ENCODE data around the gene GNG13. TPM values are rescaled to one million over a fixed set of nuclear protein-coding genes. Genes with fewer than 3 reads are reported as not detected.
A peak's percentile ranks its signal among the peaks of the same experiment; 100 is the strongest.
"Not testable (repeated sequence)": the region's sequence is repeated elsewhere in the genome, so short reads cannot be mapped to it uniquely, and the experiment has no call there.

Gene GNG13
- total RNA-seq, 1 experiment from 2014 or later = not detected

GRCh38 chr16:820748-821147, 20.2 kb upstream of the GNG13 start:
- no peaks in the 10 kb centered on the region for H4K20me1 ChIP-seq (ENCODE audit: control insufficient read depth, insufficient read depth, insufficient read length)
- H3K4me1 ChIP-seq (ENCODE audit: insufficient read depth, low read length) = no peaks in the 10 kb centered on the region
- H2BK15ac ChIP-seq (ENCODE audit: low read depth, low read length) = no peak overlapping the region
- no peak overlapping the region for H2BK5ac ChIP-seq (ENCODE audit: insufficient read length, low read length)
- no peak overlapping the region for H3K4ac ChIP-seq (ENCODE audit: low read depth, low read length)
- H3K9me3 ChIP-seq (ENCODE audit: control insufficient read depth, low read depth, low read length) = no peaks in the 10 kb centered on the region
- H4K8ac ChIP-seq (replicated peaks; ENCODE audit: insufficient read length, low read depth, low read length) = no peak overlapping the region
- TF ChIP-seq CTCF (conservative IDR thresholded peaks at IDR 0.05) = no peak
- no peaks in the 10 kb centered on the region; the same call in 1 of the 2 replicates for H3K27me3 ChIP-seq (ENCODE audit: insufficient read depth, low read length)
- H3K4me3 Mint-ChIP-seq = no peak overlapping the region
- no CpG with 5 or more reads among the region's 12 CpGs for WGBS (ENCODE audit: extremely low coverage, insufficient read length, low lambda C conversion rate)
- H3K4me2 ChIP-seq (ENCODE audit: insufficient read depth, insufficient read length, low read length) = no peak overlapping the region
- no peak for DNase-seq
- peaks cover 13 to 18% of the 10 kb centered on the region in 2 experiments for H3K4me1 Mint-ChIP-seq
- no peak overlapping the region for H3K14ac ChIP-seq (ENCODE audit: insufficient read depth, low read length)
- peaks cover 15% of the 10 kb centered on the region for H3K27me3 Mint-ChIP-seq (ENCODE audit: low read depth)
- H4K91ac ChIP-seq (ENCODE audit: insufficient read length, low read depth, low read length) = no peak overlapping the region
- H3K27ac ChIP-seq (ENCODE audit: insufficient read length, low read depth, low read length) = no peak overlapping the region
- no peak overlapping the region for H4K5ac ChIP-seq (ENCODE audit: insufficient read length, low read depth, low read length)
- H3K23me2 ChIP-seq (ENCODE audit: insufficient read length, low read depth, low read length, poor library complexity, severe bottlenecking) = no peaks in the 10 kb centered on the region
- no peak overlapping the region for H3T11ph ChIP-seq (ENCODE audit: low read length)
- no peak overlapping the region for H2BK12ac ChIP-seq (ENCODE audit: insufficient read length, low read depth, low read length)
- peak overlapping the region in 1 of 3 experiments; percentile 56; a peak in 1 of 7 replicates for H3K27ac Mint-ChIP-seq
- no peak overlapping the region for H2AK5ac ChIP-seq (ENCODE audit: insufficient read length, low read length)
- H3K36me3 Mint-ChIP-seq (ENCODE audit: insufficient read depth in 1 of 3, low read depth in 3 of 3) = no peaks in the 10 kb centered on the region
- no peaks in the 10 kb centered on the region for H3K79me2 ChIP-seq (ENCODE audit: insufficient read depth, low read length)
- H2AFZ ChIP-seq (ENCODE audit: low read length) = no peak overlapping the region
- peaks cover 0 to 4% of the 10 kb centered on the region in 2 experiments; a peak in 1 of 5 replicates for H3K9me3 Mint-ChIP-seq
- H3K23ac ChIP-seq (ENCODE audit: insufficient read length, low read depth, low read length) = no peak overlapping the region
- no peak overlapping the region for H3K9ac ChIP-seq (ENCODE audit: extremely low read depth, insufficient read length, low read length)
- H3K56ac ChIP-seq (ENCODE audit: insufficient read length, low read depth, low read length) = no peak overlapping the region
- H3K79me1 ChIP-seq (ENCODE audit: insufficient read depth, low read depth, low read length, poor library complexity, severe bottlenecking) = no peaks in the 10 kb centered on the region
- no peak overlapping the region for H3K18ac ChIP-seq (ENCODE audit: insufficient read length, low read depth, low read length)
- no peak overlapping the region for H2BK120ac ChIP-seq (ENCODE audit: low read depth, low read length, poor library complexity, severe bottlenecking)
- no peak overlapping the region for H2BK20ac ChIP-seq (ENCODE audit: low read depth, low read length, poor library complexity, severe bottlenecking)

- H2BK120ac ChIP-seq (ENCODE audit: low read depth, low read length, poor library complexity, severe bottlenecking); H3K23me2 ChIP-seq (ENCODE audit: insufficient read length, low read depth, low read length, poor library complexity, severe bottlenecking); H2AK5ac ChIP-seq (ENCODE audit: insufficient read length, low read length); H3K56ac ChIP-seq (ENCODE audit: insufficient read length, low read depth, low read length); H3K36me3 Mint-ChIP-seq (ENCODE audit: insufficient read depth in 1 of 3, low read depth in 3 of 3); H2BK15ac ChIP-seq (ENCODE audit: low read depth, low read length); H3K4me1 ChIP-seq (ENCODE audit: insufficient read depth, low read length); H3K9ac ChIP-seq (ENCODE audit: extremely low read depth, insufficient read length, low read length); H3K18ac ChIP-seq (ENCODE audit: insufficient read length, low read depth, low read length); H3K14ac ChIP-seq (ENCODE audit: insufficient read depth, low read length); H4K91ac ChIP-seq (ENCODE audit: insufficient read length, low read depth, low read length); H3K4me3 Mint-ChIP-seq; H3K79me1 ChIP-seq (ENCODE audit: insufficient read depth, low read depth, low read length, poor library complexity, severe bottlenecking); H3K4me2 ChIP-seq (ENCODE audit: insufficient read depth, insufficient read length, low read length); H3T11ph ChIP-seq (ENCODE audit: low read length); H4K20me1 ChIP-seq (ENCODE audit: control insufficient read depth, insufficient read depth, insufficient read length); H4K5ac ChIP-seq (ENCODE audit: insufficient read length, low read depth, low read length); H2BK12ac ChIP-seq (ENCODE audit: insufficient read length, low read depth, low read length); H3K4ac ChIP-seq (ENCODE audit: low read depth, low read length); H3K27ac ChIP-seq (ENCODE audit: insufficient read length, low read depth, low read length); H3K27me3 ChIP-seq (ENCODE audit: insufficient read depth, low read length); H3K23ac ChIP-seq (ENCODE audit: insufficient read length, low read depth, low read length); H2BK20ac ChIP-seq (ENCODE audit: low read depth, low read length, poor library complexity, severe bottlenecking); H3K79me2 ChIP-seq (ENCODE audit: insufficient read depth, low read length); H3K9me3 Mint-ChIP-seq; H4K8ac ChIP-seq (replicated peaks; ENCODE audit: insufficient read length, low read depth, low read length); H3K27ac Mint-ChIP-seq; H3K9me3 ChIP-seq (ENCODE audit: control insufficient read depth, low read depth, low read length); H2AFZ ChIP-seq (ENCODE audit: low read length); DNase-seq; H2BK5ac ChIP-seq (ENCODE audit: insufficient read length, low read length): not testable (repeated sequence)
- Mint-ChIP-seq H3K27me3 (ENCODE audit: low read depth) (peaks cover 13% of the 10 kb centered on the region), H3K4me1 (peaks cover 10 to 15% of the 10 kb centered on the region in 2 experiments)
- WGBS (ENCODE audit: extremely low coverage, insufficient read length, low lambda C conversion rate) = no CpG with 5 or more reads among the region's 10 CpGs
Measured at GRCh38 chr16:820044-820408, 19.5 kb upstream of the GNG13 start.
